IMR-90 (cell line): ENCODE data around the gene SLC38A5. TPM values are rescaled to one million over a fixed set of nuclear protein-coding genes. Genes with fewer than 3 reads are reported as not detected.

Source experiments
- ATAC-seq: fragments of 200-7000 bp; cut with Tn5 transposase; 2 replicates; pipeline ENCODE4 v1.9.1; 2020; ENCODE audit warnings: low read depth, mild to moderate bottlenecking, moderate library complexity
- BruUV-seq: library from RNA; stranded (reverse); fragments of 400-500 nt; replicated peaks from 2 replicates; lab custom pipeline; 2021; lab: Mats Ljungman, UMichigan
- CTCF ChIA-PET: fragments of 300-600 bp; formaldehyde crosslinking; extraction: SDS; loops from one replicate; lab custom pipeline; 2021; ENCODE audit warnings: antibody characterized with exemption; lab: Yijun Ruan, JAX
- POLR2A ChIA-PET: fragments of 300-600 bp; sonication (Branson Sonifier 250); formaldehyde crosslinking; loops from one replicate; lab custom pipeline; 2022; ENCODE audit warnings: antibody characterized with exemption; ENCODE audit not compliant: unreplicated experiment; lab: Charles Lee
- DNase-seq: peaks from one replicate; pipeline ENCODE4 v3.0.0; 2013
- H2AFZ ChIP-seq: replicated peaks from 2 replicates; pipeline ENCODE3; 2013; ENCODE audit warnings: low read length, mild to moderate bottlenecking; ENCODE audit not compliant: poor library complexity
- H2AK5ac ChIP-seq: 2 replicates; pipeline ENCODE4 v1.6.1; 2013; ENCODE audit warnings: low read depth, low read length, inconsistent platforms
- H2AK9ac ChIP-seq: replicated peaks from 2 replicates; pipeline ENCODE3; 2013; ENCODE audit warnings: mild to moderate bottlenecking, low read depth, low read length, moderate library complexity; ENCODE audit not compliant: poor library complexity
- H2BK120ac ChIP-seq: 2 replicates; pipeline ENCODE4 v1.6.1; 2013; ENCODE audit warnings: low read depth, low read length, inconsistent platforms
- H2BK15ac ChIP-seq: 3 replicates; pipeline ENCODE4 v1.6.1; 2013; ENCODE audit warnings: low read depth, low read length, inconsistent platforms
- H2BK20ac ChIP-seq: 2 replicates; pipeline ENCODE4 v1.6.1; 2013; ENCODE audit warnings: low read depth, mild to moderate bottlenecking, inconsistent platforms, low read length, moderate library complexity
- H2BK5ac ChIP-seq: 2 replicates; pipeline ENCODE4 v1.6.1; 2013; ENCODE audit warnings: mild to moderate bottlenecking, low read depth, low read length, inconsistent platforms; ENCODE audit not compliant: poor library complexity, severe bottlenecking
- H3K14ac ChIP-seq: replicated peaks from 2 replicates; pipeline ENCODE4 v1.6.1; 2013; ENCODE audit warnings: low read depth, low read length, inconsistent platforms
- H3K18ac ChIP-seq: 2 replicates; pipeline ENCODE4 v1.6.1; 2013; ENCODE audit warnings: low read depth, low read length, control low read depth
- H3K23ac ChIP-seq: 2 replicates; pipeline ENCODE4 v1.6.1; 2013; ENCODE audit warnings: low read depth, low read length, inconsistent platforms
- H3K27ac ChIP-seq: 2 replicates; pipeline ENCODE4 v1.5.1; 2013; ENCODE audit warnings: mild to moderate bottlenecking, control low read depth, low read length; ENCODE audit not compliant: insufficient read depth
- H3K27me3 ChIP-seq: 2 replicates; pipeline ENCODE4 v1.6.1; 2013; ENCODE audit warnings: low read length; ENCODE audit not compliant: control insufficient read depth, insufficient read depth
- H3K36me3 ChIP-seq: 2 replicates; pipeline ENCODE4 v1.6.1; 2013; ENCODE audit warnings: low read length, mixed read lengths; ENCODE audit not compliant: control insufficient read depth, insufficient read depth
- H3K4ac ChIP-seq: 2 replicates; pipeline ENCODE4 v1.6.1; 2013; ENCODE audit warnings: low read depth, low read length, inconsistent platforms
- H3K4me1 ChIP-seq: 2 replicates; pipeline ENCODE4 v1.6.1; 2013; ENCODE audit warnings: low read length, mixed read lengths; ENCODE audit not compliant: control insufficient read depth, insufficient read depth
- H3K4me2 ChIP-seq: 2 replicates; pipeline ENCODE4 v1.6.1; 2013; ENCODE audit warnings: low read depth, mild to moderate bottlenecking, control low read depth, low read length, moderate library complexity
- H3K4me3 ChIP-seq: 2 replicates; pipeline ENCODE4 v1.5.1; 2013; ENCODE audit warnings: low read depth, mild to moderate bottlenecking, control low read depth, low read length, moderate library complexity; ENCODE audit not compliant: insufficient read depth
- H3K56ac ChIP-seq: 2 replicates; pipeline ENCODE4 v1.6.1; 2013; ENCODE audit warnings: low read length, inconsistent platforms; ENCODE audit not compliant: insufficient read depth; ENCODE audit errors: extremely low read depth
- H3K79me1 ChIP-seq, 2 experiments: 2 replicates each; pipeline ENCODE4 v1.6.1; 2013; ENCODE audit warnings: low read length in 2 of 2, inconsistent platforms in 1 of 2, low read depth in 1 of 2
- H3K9ac ChIP-seq: 2 replicates; pipeline ENCODE4 v1.6.1; 2013; ENCODE audit warnings: low read depth, low read length, control low read depth
- H3K9me1 ChIP-seq: 2 replicates; pipeline ENCODE4 v1.6.1; 2013; ENCODE audit warnings: low read length, inconsistent platforms; ENCODE audit not compliant: insufficient read depth
- H3K9me3 ChIP-seq: 2 replicates; pipeline ENCODE4 v1.6.1; 2013; ENCODE audit warnings: low read length; ENCODE audit not compliant: control insufficient read depth, insufficient read depth
- H4K20me1 ChIP-seq: 2 replicates; pipeline ENCODE4 v1.6.1; 2013; ENCODE audit warnings: low read length, inconsistent platforms; ENCODE audit not compliant: insufficient read depth
- H4K5ac ChIP-seq: 2 replicates; pipeline ENCODE4 v1.6.1; 2013; ENCODE audit warnings: mild to moderate bottlenecking, low read depth, low read length, control low read depth
- H4K8ac ChIP-seq, 2 experiments: 2 replicates each; pipeline ENCODE4 v1.6.1; 2013; ENCODE audit warnings: low read depth in 2 of 2, low read length in 2 of 2, control low read depth in 1 of 2, inconsistent platforms in 1 of 2
- H4K91ac ChIP-seq: 2 replicates; pipeline ENCODE4 v1.6.1; 2013; ENCODE audit warnings: low read depth, low read length, inconsistent platforms; ENCODE audit not compliant: insufficient read depth
- CEBPB ChIP-seq: IDR thresholded peaks from 2 replicates; pipeline ENCODE4 v1.6.1; 2012; ENCODE audit warnings: low read depth, low read length, improper control_type of control experiment
- MAZ ChIP-seq: IDR thresholded peaks from 2 replicates; pipeline ENCODE4 v1.6.1; 2012; ENCODE audit warnings: low read depth, mild to moderate bottlenecking, low read length, improper control_type of control experiment, moderate library complexity, borderline replicate concordance
- MXI1 ChIP-seq: IDR thresholded peaks from 2 replicates; pipeline ENCODE4 v1.6.1; 2012; ENCODE audit warnings: low read depth, mild to moderate bottlenecking, low read length, moderate library complexity, borderline replicate concordance
- WGBS, 2 experiments: methylation state at CpG; one replicate each; pipeline versions ENCODE4 v1.1.5 to v1.1.7; 2013; ENCODE audit warnings: missing lambda C conversion rate in 2 of 2; ENCODE audit not compliant: insufficient read length in 1 of 2; ENCODE audit errors: extremely low coverage in 2 of 2; 5-methylcytosine and 5-hydroxymethylcytosine counted together
- dilution Hi-C: fragments of 300-500 bp; cut with HindIII; formaldehyde crosslinking; loops from one replicate; pipeline ENCODE4 v1.14.3; 2018; ENCODE audit warnings: low sequenced_read_pairs; ENCODE audit not compliant: unreplicated experiment
- in situ Hi-C: fragments of 300-500 bp; cut with MboI; formaldehyde crosslinking; loops from 3 replicates; pipeline ENCODE4 v1.14.3; 2019; ENCODE audit warnings: low sequenced_read_pairs, inconsistent platforms, mixed read lengths
- intact Hi-C: fragments of 100-400 bp; cut with micrococcal nuclease; formaldehyde crosslinking; loops from 2 replicates; pipeline ENCODE4 v1.10.0; 2022
- polyA plus RNA-seq, 3 experiments: library from polyadenylated mRNA; depleted of rRNA; stranded (reverse); fragments of >200 nt; gene quantifications; 2 replicates each; pipeline ENCODE4 v1.2.3, GENCODE V29; 2012; ENCODE audit warnings: low replicate concordance in 1 of 3
- total RNA-seq: library from RNA; depleted of rRNA; stranded (reverse); fragments of >200 nt; gene quantifications from 2 replicates; pipeline ENCODE4 v1.2.3, GENCODE V29; 2012
- TF ChIP-seq, protein P1 (sequence below): fragments of 150-350 bp; IDR thresholded peaks from 2 replicates; pipeline ENCODE4 v1.6.1; 2016; ENCODE audit warnings: low read depth, mild to moderate bottlenecking, low read length, moderate library complexity, borderline replicate concordance

Gene SLC38A5
- total and polyA plus RNA-seq, 2 of the 4 experiments (the other 2 are of a cell fraction) = 12.2 to 20.4 TPM

DNA sequence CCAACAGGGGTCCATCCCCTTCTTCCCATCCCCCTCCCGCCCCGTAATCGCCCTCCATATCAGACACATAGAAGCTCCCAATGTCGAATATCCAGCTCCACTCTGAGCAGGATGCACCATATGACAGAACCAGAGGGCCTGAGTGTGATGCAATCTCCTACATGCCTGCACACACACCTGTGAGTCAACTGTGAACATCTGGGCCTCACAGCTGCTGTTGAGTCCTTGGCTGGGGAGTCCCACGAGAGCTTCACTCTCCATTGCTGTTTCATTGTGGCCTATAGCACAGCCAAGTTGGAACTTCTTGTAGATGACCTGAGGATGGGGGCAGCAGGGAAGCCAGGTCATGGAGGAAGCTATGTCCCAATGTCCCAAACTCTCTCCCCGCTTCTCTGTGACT is 8.2 kb downstream of the SLC38A5 start:
- ChIA-PET CTCF (no interaction called here), POLR2A (no interaction called here)
- Histone ChIP-seq H3K27ac (no peak overlapping the region), H2AK5ac (no peak overlapping the region), H3K9me3 (peaks cover 2% of the 10 kb centered on the region; the same call in 1 of the 2 replicates), H3K4ac (no peak overlapping the region), H3K79me1 (no peaks in the 10 kb centered on the region), H3K4me1 (peaks cover 5% of the 10 kb centered on the region; the same call in 1 of the 2 replicates), H2BK5ac (no peak overlapping the region), H3K4me3 (no peak overlapping the region), H2BK15ac (no peak overlapping the region), H4K5ac (no peak overlapping the region), H3K9ac (no peak overlapping the region), H2AK9ac (no peak overlapping the region), H3K14ac (no peak overlapping the region), H4K91ac (no peak overlapping the region), H3K4me2 (no peak overlapping the region), H3K23ac (no peak overlapping the region), H3K18ac (no peak overlapping the region), H3K9me1 (peaks cover 5% of the 10 kb centered on the region; the same call in 1 of the 2 replicates), H3K27me3 (no peaks in the 10 kb centered on the region), H3K56ac (no peak overlapping the region), H2AFZ (no peak overlapping the region), H3K36me3 (no peaks in the 10 kb centered on the region), H2BK20ac (no peak overlapping the region), H4K8ac (no peak overlapping the region), H4K20me1 (no peaks in the 10 kb centered on the region), H2BK120ac (no peak overlapping the region)
- TF ChIP-seq CEBPB (peak; percentile 36; the same call in 1 of the 2 replicates), MXI1 (no peak), MAZ (no peak)
- TF ChIP-seq, protein P1, sequence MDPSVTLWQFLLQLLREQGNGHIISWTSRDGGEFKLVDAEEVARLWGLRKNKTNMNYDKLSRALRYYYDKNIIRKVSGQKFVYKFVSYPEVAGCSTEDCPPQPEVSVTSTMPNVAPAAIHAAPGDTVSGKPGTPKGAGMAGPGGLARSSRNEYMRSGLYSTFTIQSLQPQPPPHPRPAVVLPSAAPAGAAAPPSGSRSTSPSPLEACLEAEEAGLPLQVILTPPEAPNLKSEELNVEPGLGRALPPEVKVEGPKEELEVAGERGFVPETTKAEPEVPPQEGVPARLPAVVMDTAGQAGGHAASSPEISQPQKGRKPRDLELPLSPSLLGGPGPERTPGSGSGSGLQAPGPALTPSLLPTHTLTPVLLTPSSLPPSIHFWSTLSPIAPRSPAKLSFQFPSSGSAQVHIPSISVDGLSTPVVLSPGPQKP = no peak
- WGBS, 2 experiments = 89% methylated on average over 3 of the region's 6 CpGs; no CpG with 5 or more reads in 1 of the 2 experiments
- DNase-seq (peak; percentile 12), ATAC-seq (no peak)
- dilution Hi-C loops = no loop called here
- BruUV-seq = no TSS peak
- in situ Hi-C loops = no loop called here
- intact Hi-C loops = no loop called here
